Small intestine (tissue), 7 donors: ENCODE measurements around the gene NISCH. TPM values are rescaled to one million over a fixed set of nuclear protein-coding genes. Genes with fewer than 3 reads are reported as not detected.

Experiments used
- DNase-seq, 2 donors: peaks; one replicate each; pipeline versions ENCODE4 v3.0.0 to v3.0.0-alpha.2; 2013
- FAIRE-seq: peaks from 2 replicates; lab custom pipeline; 2012; peaks lifted over from hg19 to GRCh38; lab: Jason Lieb, UNC
- H3K27ac ChIP-seq, 3 donors: one replicate each; pipeline ENCODE4 v1.5.1; 2013; ENCODE audit warnings: low read length in 2 of 3, mild to moderate bottlenecking in 2 of 3, control low read depth in 1 of 3, inconsistent platforms in 1 of 3, low read depth in 1 of 3, moderate library complexity in 1 of 3
- H3K27me3 ChIP-seq, 3 donors: one replicate each; pipeline ENCODE4 v1.6.1; 2013; ENCODE audit warnings: low read length in 3 of 3, inconsistent platforms in 1 of 3; ENCODE audit not compliant: control insufficient read depth in 3 of 3, insufficient read depth in 3 of 3
- H3K36me3 ChIP-seq, 3 donors: one replicate each; pipeline ENCODE4 v1.6.1; 2013; ENCODE audit warnings: low read length in 3 of 3, inconsistent platforms in 1 of 3, low read depth in 1 of 3, mild to moderate bottlenecking in 1 of 3, moderate library complexity in 1 of 3; ENCODE audit not compliant: control insufficient read depth in 3 of 3, insufficient read depth in 2 of 3
- H3K4me1 ChIP-seq, 3 donors: one replicate each; pipeline ENCODE4 v1.6.1; 2013; ENCODE audit warnings: low read length in 2 of 3, inconsistent platforms in 1 of 3, low read depth in 1 of 3, mild to moderate bottlenecking in 1 of 3, moderate library complexity in 1 of 3; ENCODE audit not compliant: control insufficient read depth in 3 of 3, insufficient read depth in 2 of 3
- H3K4me3 ChIP-seq, 3 donors: one replicate each; pipeline ENCODE4 v1.5.1; 2013; ENCODE audit warnings: low read length in 3 of 3, control low read depth in 1 of 3, inconsistent platforms in 1 of 3, low read depth in 1 of 3, mild to moderate bottlenecking in 1 of 3, moderate library complexity in 1 of 3
- H3K9me3 ChIP-seq, 2 donors: one replicate each; pipeline ENCODE4 v1.6.1; 2013; ENCODE audit warnings: low read depth in 1 of 2, low read length in 1 of 2; ENCODE audit not compliant: control insufficient read depth in 2 of 2, insufficient read depth in 1 of 2
- WGBS, 3 donors: extraction: QIAGEN DNeasy Blood & Tissue Kit; methylation state at CpG; one replicate each; pipeline ENCODE4 v1.1.7; 2013; 5-methylcytosine and 5-hydroxymethylcytosine counted together
- polyA plus RNA-seq, 4 donors: library from polyadenylated mRNA; stranded (reverse) in 3 of 4; unstranded in 1 of 4; fragments of 200-250 nt in 3 of 4; fragments of 120-200 nt in 1 of 4; gene quantifications; one replicate each; pipeline versions ENCODE4 v1.2.1 to v1.2.3, GENCODE V29; 2013
- donor health status: healthy with polysubstance abuse.
- donor health status: control.
- donor health status: control.
- donor health status: Bipolar disorder and iron deficiency.
- donor health status: healthy.

The NISCH gene
- polyA plus RNA-seq, 4 donors, result 25.9 to 78.1 (median 27.9) TPM

GRCh38 chr3:52487050-52487787 lies 31.8 kb downstream of the NISCH start:
- Histone ChIP-seq H3K4me1 (no peaks in the 10 kb centered on the region), H3K36me3 (peaks cover under 1 to 96% (median 17%) of the 10 kb centered on the region in 3 donors), H3K27ac (no peak overlapping the region), H3K4me3 (no peak overlapping the region), H3K27me3 (no peaks in the 10 kb centered on the region), H3K9me3 (no peaks in the 10 kb centered on the region)
- FAIRE-seq (no peak), DNase-seq (no peak)
- 93 to 95% (median 94%) methylated on average over 26 to 31 of the region's 31 CpGs for WGBS, 3 donors

GRCh38 chr3:52487788-52488691 lies 32.6 kb downstream of the NISCH start:
- no peaks in the 10 kb centered on the region for H3K4me1 ChIP-seq
- no peak for FAIRE-seq
- no peak overlapping the region for H3K27ac ChIP-seq
- no peaks in the 10 kb centered on the region for H3K27me3 ChIP-seq
- no peak overlapping the region for H3K4me3 ChIP-seq
- peaks cover 2 to 96% (median 22%) of the 10 kb centered on the region in 3 donors for H3K36me3 ChIP-seq
- 96 to 97% (median 97%) methylated on average over 58 to 59 of the region's 59 CpGs for WGBS, 3 donors
- no peak for DNase-seq
- H3K9me3 ChIP-seq, result no peaks in the 10 kb centered on the region

- H3K36me3 ChIP-seq, result peaks cover 2 to 96% (median 22%) of the 10 kb centered on the region in 3 donors
- 91 to 96% (median 92%) methylated on average over 3 of the region's 3 CpGs for WGBS, 3 donors
- no peaks in the 10 kb centered on the region for H3K9me3 ChIP-seq
These were observed 33.3 kb downstream of the NISCH start for GRCh38 chr3:52488746-52489145.

GRCh38 chr3:52489453-52489852 lies 34.0 kb downstream of the NISCH start:
- no peak for FAIRE-seq
- Histone ChIP-seq H3K27ac (no peak overlapping the region), H3K36me3 (peaks cover 2 to 99% (median 22%) of the 10 kb centered on the region in 3 donors), H3K9me3 (no peaks in the 10 kb centered on the region), H3K27me3 (no peaks in the 10 kb centered on the region), H3K4me1 (no peaks in the 10 kb centered on the region), H3K4me3 (no peak overlapping the region)
- 95% methylated on average over 16 to 18 of the region's 18 CpGs for WGBS, 3 donors
- no peak for DNase-seq

More at GRCh38 chr3:52488746-52489145, 33.3 kb downstream of the NISCH start:
- FAIRE-seq (no peak), DNase-seq (no peak)
- Histone ChIP-seq H3K27ac (no peak overlapping the region), H3K4me1 (no peaks in the 10 kb centered on the region), H3K4me3 (no peak overlapping the region), H3K27me3 (no peaks in the 10 kb centered on the region)

- H3K36me3 ChIP-seq, result peaks cover 2 to 92% (median 22%) of the 10 kb centered on the region in 3 donors
- FAIRE-seq, result no peak
- no peak for DNase-seq
- no peaks in the 10 kb centered on the region for H3K27me3 ChIP-seq
- no peaks in the 10 kb centered on the region for H3K4me1 ChIP-seq
- H3K9me3 ChIP-seq, result no peaks in the 10 kb centered on the region
- no peak overlapping the region for H3K4me3 ChIP-seq
- 80 to 91% (median 88%) methylated on average over 22 of the region's 22 CpGs for WGBS, 3 donors
- peak overlapping the region in 1 of 3 donors; percentile 6 for H3K27ac ChIP-seq
These were observed 34.9 kb downstream of the NISCH start for GRCh38 chr3:52490035-52490938.

- WGBS, 3 donors, result 84 to 86% (median 86%) methylated on average over 19 to 23 of the region's 23 CpGs
- Histone ChIP-seq H3K36me3 (peaks cover 2 to 84% (median 22%) of the 10 kb centered on the region in 3 donors), H3K27me3 (no peaks in the 10 kb centered on the region), H3K4me1 (no peaks in the 10 kb centered on the region), H3K27ac (peak overlapping the region in 1 of 3 donors; percentile 11), H3K9me3 (no peaks in the 10 kb centered on the region), H3K4me3 (no peak overlapping the region)
- FAIRE-seq (no peak), DNase-seq (no peak)
These were observed 35.6 kb downstream of the NISCH start for GRCh38 chr3:52490939-52491526.

GRCh38 chr3:52492059-52492458 lies 36.7 kb downstream of the NISCH start:
- no peak for FAIRE-seq
- peaks cover 2 to 74% (median 20%) of the 10 kb centered on the region in 3 donors for H3K36me3 ChIP-seq
- 92 to 96% (median 93%) methylated on average over 21 of the region's 21 CpGs for WGBS, 3 donors
- no peak for DNase-seq
- H3K4me1 ChIP-seq, result no peaks in the 10 kb centered on the region
- no peaks in the 10 kb centered on the region for H3K9me3 ChIP-seq
- no peaks in the 10 kb centered on the region for H3K27me3 ChIP-seq
- H3K4me3 ChIP-seq, result no peak overlapping the region
- H3K27ac ChIP-seq, result no peak overlapping the region
